T-helper 1 cell treated with Interleukin-12 subunit alpha and Interleukin-12 subunit beta and Interleukin-4 antibody, amounts not matched to agents 30 ng/mL and 1 ng/mL, for 36 hours (primary cell): ENCODE results near the gene IGSF3. TPM values are rescaled to one million over a fixed set of nuclear protein-coding genes. Genes with fewer than 3 reads are reported as not detected.

Experiments
- intact Hi-C: fragments of 100-400 bp; cut with micrococcal nuclease; formaldehyde crosslinking; loops from one replicate; pipeline ENCODE4 v1.15.1; 2024
- total RNA-seq: library from RNA; stranded (reverse); gene quantifications from 2 replicates; pipeline ENCODE4 v1.2.3, GENCODE V29; 2022

The IGSF3 gene
- total RNA-seq, 1 donor from 2014 or later: 0.83 TPM

GRCh38 chr1:116560704-116561490, 106.6 kb downstream of the IGSF3 start:
- intact Hi-C loops: no loop called here

- intact Hi-C loops: loop anchor here (5.0 kb wide), 1 partner anchor 503 kb away; the partner anchor contains the start of gene TTF2
Observed at GRCh38 chr1:116559304-116559761, 108.2 kb downstream of the IGSF3 start.

GRCh38 chr1:116558571-116558970, 109.0 kb downstream of the IGSF3 start:
- intact Hi-C loops: loop anchor here (5.0 kb wide), 1 partner anchor 504 kb away; the partner anchor contains the start of gene TTF2

GRCh38 chr1:116558140-116558549, 109.4 kb downstream of the IGSF3 start:
- intact Hi-C loops: loop anchor here (5.0 kb wide), 1 partner anchor 504 kb away; the partner anchor contains the start of gene TTF2

- intact Hi-C loops: loop anchor here (2.0 to 5.0 kb wide), 2 partner anchors 19 to 505 kb away; partner anchors contain the start of gene TTF2
Observed at GRCh38 chr1:116557323-116557878, 110.1 kb downstream of the IGSF3 start.

- intact Hi-C loops: loop anchor here (1.0 to 5.0 kb wide), 6 partner anchors 12 to 506 kb away; partner anchors contain the start of genes CD58 and TTF2
Observed at GRCh38 chr1:116556289-116557006, 111.1 kb downstream of the IGSF3 start.

GRCh38 chr1:116554924-116555323, 112.6 kb downstream of the IGSF3 start:
- intact Hi-C loops: loop anchor here (5.0 kb wide), 1 partner anchor 507 kb away; the partner anchor contains the start of gene TTF2

GRCh38 chr1:116553386-116554115, 114.0 kb downstream of the IGSF3 start:
- intact Hi-C loops: no loop called here

GRCh38 chr1:116546354-116546977, 121.1 kb downstream of the IGSF3 start:
- intact Hi-C loops: loop anchor here (10.0 kb wide), 1 partner anchor 818 kb away; the partner anchor contains the start of gene MAN1A2

- intact Hi-C loops: loop anchor here (10.0 kb wide), 1 partner anchor 819 kb away; the partner anchor contains the start of gene MAN1A2
Observed at GRCh38 chr1:116545359-116545705, 122.2 kb downstream of the IGSF3 start.

- intact Hi-C loops: loop anchor here (1.0 to 10.0 kb wide), 3 partner anchors 12 to 820 kb away; partner anchors contain the start of gene MAN1A2
Observed at GRCh38 chr1:116544588-116545358, 122.8 kb downstream of the IGSF3 start.

- intact Hi-C loops: loop anchor here (10.0 kb wide), 1 partner anchor 825 kb away; the partner anchor contains the start of gene MAN1A2
Observed at GRCh38 chr1:116540088-116540487, 127.4 kb downstream of the IGSF3 start.

GRCh38 chr1:116538544-116538943, 129.0 kb downstream of the IGSF3 start:
- intact Hi-C loops: loop anchor here (1.0 to 2.0 kb wide), 4 partner anchors 18 to 34 kb away; no protein-coding TSS in a partner anchor

GRCh38 chr1:116537898-116538297, 129.6 kb downstream of the IGSF3 start:
- intact Hi-C loops: loop anchor here (1.0 to 2.0 kb wide), 4 partner anchors 19 to 34 kb away; no protein-coding TSS in a partner anchor

GRCh38 chr1:116537040-116537831, 130.3 kb downstream of the IGSF3 start:
- intact Hi-C loops: no loop called here

- intact Hi-C loops: no loop called here
Observed at GRCh38 chr1:116534014-116534739, 133.4 kb downstream of the IGSF3 start.

- intact Hi-C loops: no loop called here
Observed at GRCh38 chr1:116533429-116533820, 134.1 kb downstream of the IGSF3 start.
